Sigmoid colon (tissue), 7 donors: Measurements from ENCODE around the gene PDE6B. TPM values are rescaled to one million over a fixed set of nuclear protein-coding genes. Genes with fewer than 3 reads are reported as not detected.

ENCODE experiments used
- DNase-seq: peaks from one replicate; pipeline ENCODE4 v3.0.0-alpha.2; 2019
- H3K27ac ChIP-seq, 4 donors: fragments of 200-600 bp; sonication (generic); one replicate each; pipeline ENCODE4 v1.5.1; 2016 to 2019; ENCODE audit warnings: mild to moderate bottlenecking in 1 of 4
- H3K27me3 ChIP-seq, 3 donors: fragments of 200-600 bp; sonication (generic); one replicate each; pipeline ENCODE4 v1.5.1; 2019; ENCODE audit warnings: mild to moderate bottlenecking in 1 of 3
- H3K36me3 ChIP-seq, 4 donors: fragments of 200-600 bp; sonication (generic); one replicate each; pipeline ENCODE4 v1.5.1; 2016 to 2019
- H3K4me1 ChIP-seq, 4 donors: fragments of 200-600 bp; sonication (generic); one replicate each; pipeline ENCODE4 v1.5.1; 2017 to 2019
- H3K4me3 ChIP-seq, 4 donors: fragments of 200-600 bp; sonication (generic); one replicate each; pipeline ENCODE4 v1.5.1; 2017 to 2019; ENCODE audit warnings: mild to moderate bottlenecking in 2 of 4, moderate library complexity in 1 of 4
- H3K9me3 ChIP-seq, 4 donors: fragments of 200-600 bp in 3 of 4; sonication (generic) in 3 of 4; one replicate each; pipeline versions ENCODE4 v1.5.1 to v1.6.1; 2013 to 2019
- CTCF ChIP-seq, 4 experiments: fragments of 450-650 bp in 3 of 4; fragments of 200-600 bp in 1 of 4; IDR thresholded peaks; one replicate each; pipeline ENCODE4 v1.5.1; 2016 to 2019; ENCODE audit warnings: antibody characterized with exemption in 4 of 4, mild to moderate bottlenecking in 3 of 4, moderate library complexity in 2 of 4
- EP300 ChIP-seq, 4 donors: sonication (generic); formaldehyde crosslinking; IDR thresholded peaks; one replicate each; pipeline ENCODE4 v1.6.1; 2017; ENCODE audit warnings: antibody characterized with exemption in 4 of 4
- POLR2A ChIP-seq, 2 donors: fragments of 450-650 bp; IDR thresholded peaks; one replicate each; pipeline ENCODE4 v1.6.1; 2016; ENCODE audit warnings: antibody characterized with exemption in 2 of 2, mild to moderate bottlenecking in 2 of 2, moderate library complexity in 2 of 2
- POLR2AphosphoS5 ChIP-seq, 4 donors: sonication (generic); formaldehyde crosslinking; IDR thresholded peaks; one replicate each; pipeline ENCODE4 v1.6.1; 2017; ENCODE audit warnings: antibody characterized with exemption in 4 of 4
- WGBS, 2 donors: extraction: QIAGEN DNeasy Blood & Tissue Kit; methylation state at CpG; one replicate each; pipeline ENCODE4 v1.1.7; 2013; 5-methylcytosine and 5-hydroxymethylcytosine counted together
- intact Hi-C: fragments of 100-400 bp; cut with DNase I; formaldehyde crosslinking; loops from one replicate; pipeline ENCODE4 v1.15.1; 2023
- polyA plus RNA-seq, 3 donors: library from polyadenylated mRNA; stranded (reverse); fragments of 200-250 nt; gene quantifications; one replicate each; pipeline ENCODE4 v1.2.3, GENCODE V29; 2013
- total RNA-seq, 4 donors: library from RNA; depleted of rRNA; stranded (reverse); fragments of >200 nt; gene quantifications; one replicate each; pipeline ENCODE4 v1.1.0, GENCODE V29; 2016
- donor health status: healthy with polysubstance abuse.
- donor health status: Bipolar disorder and iron deficiency.
- donor health status: healthy.

The PDE6B gene
- total and polyA plus RNA-seq, 7 donors = under 0.01 to 5.4 (median 1.5) TPM; not detected in 1

- no peak overlapping the region for H3K27ac ChIP-seq
- intact Hi-C loops = loop anchor here (10.0 kb wide), 2 partner anchors 184 to 256 kb away; partner anchors contain the start of genes GAK, PIGG, TMEM175 and ZNF721
- H3K4me1 ChIP-seq = peaks cover 0 to 29% (median 19%) of the 10 kb centered on the region in 4 donors
- no peaks in the 10 kb centered on the region for H3K36me3 ChIP-seq
- 49 to 78% methylated on average over 14 of the region's 14 CpGs for WGBS, 2 donors
- no peak overlapping the region for H3K4me3 ChIP-seq
- TF ChIP-seq POLR2AphosphoS5 (IDR thresholded peaks at IDR 0.05) = no peak
- no peak for TF ChIP-seq CTCF (IDR thresholded peaks at IDR 0.05)
- no peak for TF ChIP-seq POLR2A (IDR thresholded peaks at IDR 0.05)
- TF ChIP-seq EP300 (IDR thresholded peaks at IDR 0.05) = no peak
- no peaks in the 10 kb centered on the region for H3K9me3 ChIP-seq
- DNase-seq = no peak
- peaks cover 8 to 51% (median 33%) of the 10 kb centered on the region in 3 donors for H3K27me3 ChIP-seq
Observed at GRCh38 chr4:678331-679103, 53.1 kb downstream of the PDE6B start.

- Histone ChIP-seq H3K36me3 (no peaks in the 10 kb centered on the region), H3K9me3 (no peaks in the 10 kb centered on the region), H3K4me1 (peaks cover 0 to 31% (median 18%) of the 10 kb centered on the region in 4 donors), H3K4me3 (no peak overlapping the region), H3K27me3 (peaks cover 8 to 55% (median 33%) of the 10 kb centered on the region in 3 donors), H3K27ac (no peak overlapping the region)
- no peak for DNase-seq
- no peak for TF ChIP-seq CTCF (IDR thresholded peaks at IDR 0.05)
- TF ChIP-seq POLR2AphosphoS5 (IDR thresholded peaks at IDR 0.05) = no peak
- no peak for TF ChIP-seq EP300 (IDR thresholded peaks at IDR 0.05)
- no peak for TF ChIP-seq POLR2A (IDR thresholded peaks at IDR 0.05)
- WGBS, 2 donors = 79 to 89% methylated on average over 13 of the region's 13 CpGs
- intact Hi-C loops = loop anchor here (10.0 kb wide), 2 partner anchors 184 to 256 kb away; partner anchors contain the start of genes GAK, PIGG, TMEM175 and ZNF721
Observed at GRCh38 chr4:679104-679481, 53.7 kb downstream of the PDE6B start.

- peaks cover 8 to 55% (median 33%) of the 10 kb centered on the region in 3 donors for H3K27me3 ChIP-seq
- no peaks in the 10 kb centered on the region for H3K9me3 ChIP-seq
- peaks cover 0 to 33% (median 18%) of the 10 kb centered on the region in 4 donors for H3K4me1 ChIP-seq
- no peak for DNase-seq
- H3K36me3 ChIP-seq = no peaks in the 10 kb centered on the region
- no peak overlapping the region for H3K27ac ChIP-seq
- intact Hi-C loops = loop anchor here (10.0 kb wide), 2 partner anchors 185 to 255 kb away; partner anchors contain the start of genes GAK, PIGG, TMEM175 and ZNF721
- 70 to 89% methylated on average over 11 of the region's 11 CpGs for WGBS, 2 donors
- no peak for TF ChIP-seq EP300 (IDR thresholded peaks at IDR 0.05)
- no peak for TF ChIP-seq POLR2A (IDR thresholded peaks at IDR 0.05)
- TF ChIP-seq POLR2AphosphoS5 (IDR thresholded peaks at IDR 0.05) = no peak
- TF ChIP-seq CTCF (IDR thresholded peaks at IDR 0.05) = no peak
- no peak overlapping the region for H3K4me3 ChIP-seq
Observed at GRCh38 chr4:679629-680028, 54.3 kb downstream of the PDE6B start.

- no peak for DNase-seq
Observed at GRCh38 chr4:680091-680490, 54.7 kb downstream of the PDE6B start.

More at GRCh38 chr4:680091-680490, 54.7 kb downstream of the PDE6B start:
- TF ChIP-seq POLR2AphosphoS5 (IDR thresholded peaks at IDR 0.05) (no peak), EP300 (IDR thresholded peaks at IDR 0.05) (no peak), CTCF (IDR thresholded peaks at IDR 0.05) (no peak), POLR2A (IDR thresholded peaks at IDR 0.05) (no peak)
- Histone ChIP-seq H3K36me3 (no peaks in the 10 kb centered on the region), H3K27me3 (peaks cover 8 to 55% (median 33%) of the 10 kb centered on the region in 3 donors), H3K27ac (peak overlapping the region in 1 of 4 donors; percentile 35), H3K9me3 (no peaks in the 10 kb centered on the region), H3K4me1 (peaks cover 0 to 30% (median 15%) of the 10 kb centered on the region in 4 donors), H3K4me3 (no peak overlapping the region)
- WGBS, 2 donors = 71 to 87% methylated on average over 9 of the region's 9 CpGs
- intact Hi-C loops = no loop called here
